GM21515 (cell line): ENCODE measurements around the gene FBXW11.

ENCODE experiments used
- ATAC-seq: cut with Tn5 transposase; IDR thresholded peaks from one replicate; pipeline ENCODE4 v1.9.1; 2021; ENCODE audit not compliant: unreplicated experiment

The FBXW11 gene

DNA sequence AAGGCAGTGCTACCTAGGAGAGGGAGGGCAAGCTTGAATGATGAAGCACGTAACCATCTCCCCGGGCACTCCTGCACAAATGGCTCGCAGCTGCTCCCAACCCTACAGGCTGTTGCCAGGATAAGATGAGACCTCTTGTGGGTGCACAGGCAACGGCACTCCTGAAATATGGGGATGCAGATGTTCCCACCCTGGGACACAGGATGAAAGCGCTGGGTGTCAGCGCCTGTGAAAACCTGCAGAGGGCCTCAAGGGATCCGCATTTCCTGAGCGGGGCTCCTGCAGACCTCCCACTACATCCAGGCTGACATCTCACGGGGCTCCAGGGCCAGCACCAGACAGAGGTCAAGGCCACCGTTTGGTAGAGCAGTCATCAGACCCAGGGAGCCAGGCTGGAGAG, 160.1 kb downstream of the FBXW11 start:
- ATAC-seq: no peak

DNA sequence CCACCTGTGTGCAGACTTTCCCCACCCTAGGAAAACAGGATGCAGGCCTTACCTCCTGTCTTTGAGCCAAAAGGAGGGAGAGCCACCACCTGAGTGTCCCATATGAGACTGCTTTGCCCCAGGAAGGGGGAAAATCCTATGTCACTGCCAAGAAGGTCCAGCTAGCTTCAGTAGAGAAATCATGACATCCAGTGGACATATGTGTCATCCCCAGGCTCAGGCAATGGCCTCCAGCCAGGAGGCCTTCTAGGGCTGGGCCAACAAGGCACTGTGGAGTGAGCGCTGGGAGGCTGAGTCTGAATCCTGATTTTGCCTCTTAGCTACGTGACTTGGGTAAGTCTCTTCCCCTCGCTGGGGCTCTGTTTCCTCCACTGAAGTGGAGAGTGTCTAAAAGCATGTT, 160.6 kb downstream of the FBXW11 start:
- no peak for ATAC-seq

DNA sequence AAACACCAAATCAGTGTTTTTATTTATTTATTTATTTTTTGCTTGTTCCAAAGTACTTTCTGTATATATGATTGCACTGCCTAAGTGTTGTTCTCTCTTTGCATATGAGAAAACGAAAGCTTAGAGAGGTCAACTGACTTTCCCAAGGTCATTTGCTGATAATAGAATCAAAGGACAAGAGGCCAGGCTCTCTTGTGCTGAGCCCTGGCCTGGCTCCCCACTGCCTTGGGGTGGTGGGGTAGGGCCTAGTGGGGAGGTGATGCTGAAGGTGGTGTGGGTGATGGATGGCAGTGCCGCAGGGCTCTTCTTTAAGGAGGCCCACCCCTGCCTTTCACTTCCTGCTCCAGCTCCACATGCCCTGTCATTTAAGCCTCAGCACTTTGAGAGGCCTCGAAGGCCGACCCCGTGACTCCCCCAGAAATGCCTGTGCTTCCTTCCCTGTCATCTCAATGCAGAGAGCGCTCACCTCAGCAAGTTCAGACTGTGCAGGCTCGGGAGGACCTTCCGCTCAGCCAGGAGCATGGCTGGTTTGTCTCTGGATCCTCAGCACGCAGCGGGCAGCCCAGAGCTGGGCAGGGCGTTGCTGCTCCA, 161.3 kb downstream of the FBXW11 start:
- no peak for ATAC-seq

DNA sequence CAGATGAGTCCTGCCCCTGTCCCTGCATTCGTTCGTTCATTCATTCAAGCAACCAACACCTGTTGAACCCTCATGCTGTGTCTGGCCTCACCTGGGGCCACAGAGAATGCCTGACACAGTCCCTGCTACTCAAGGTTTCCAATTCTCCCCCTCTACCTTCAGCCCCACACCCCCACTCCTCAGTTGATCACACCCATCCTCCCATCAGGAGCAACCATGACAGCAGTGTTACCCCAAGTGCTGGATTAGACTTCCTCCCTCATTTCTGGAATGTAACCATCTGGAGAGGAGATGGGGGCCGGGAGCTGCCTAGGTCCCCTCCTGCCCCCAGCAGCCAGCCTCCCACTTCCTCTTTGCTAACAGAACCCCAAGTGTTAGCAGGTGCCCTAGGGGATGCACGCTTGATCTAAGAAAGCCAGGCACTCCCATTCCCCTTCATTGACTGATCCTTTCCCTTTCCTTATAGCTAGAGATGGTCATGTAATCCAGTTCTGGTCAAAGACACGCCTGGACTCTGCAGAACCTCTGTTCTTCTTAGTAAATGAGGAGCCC, 163.6 kb downstream of the FBXW11 start:
- no peak for ATAC-seq

GRCh38 chr5:171841984-171842776, 164.3 kb downstream of the FBXW11 start:
- no peak for ATAC-seq

DNA sequence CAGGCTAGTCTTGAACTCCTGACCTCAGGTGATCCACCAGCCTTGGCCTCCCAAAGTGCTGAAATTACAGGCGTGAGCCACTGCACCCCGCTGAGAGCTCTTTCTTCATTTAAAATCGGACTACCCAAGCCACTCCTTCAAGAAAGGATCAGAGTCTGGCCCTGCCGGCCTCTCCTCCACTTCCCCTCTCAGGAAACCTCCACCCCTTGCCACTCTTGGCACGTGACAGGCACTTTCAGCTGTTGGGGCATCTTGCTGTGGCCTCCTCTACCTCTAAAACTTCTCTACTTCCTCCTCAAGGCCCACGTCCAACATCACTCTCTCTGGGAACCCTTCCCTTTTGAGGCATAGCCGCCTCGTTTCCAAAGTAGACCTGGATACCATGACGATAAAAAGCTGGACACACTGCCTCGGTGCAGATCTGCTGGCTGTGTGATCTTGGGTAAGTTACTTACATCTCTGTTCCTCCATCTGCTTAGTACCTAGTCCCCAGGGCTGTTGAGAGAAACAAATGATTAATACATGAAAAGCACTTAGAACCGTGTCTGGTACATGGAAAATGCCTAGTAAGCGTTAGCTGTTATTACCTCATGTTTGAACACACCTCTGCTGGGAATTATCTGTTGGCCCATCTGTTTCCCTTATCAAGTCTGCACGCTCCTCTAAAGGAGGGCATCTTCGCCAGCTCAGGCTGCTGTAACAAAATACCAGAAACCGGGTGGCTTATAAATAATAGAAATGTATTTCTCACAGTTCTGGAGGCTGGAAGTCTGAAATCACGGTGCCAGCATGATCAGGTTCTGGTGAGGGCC, 165.5 kb downstream of the FBXW11 start:
- no peak for ATAC-seq

GRCh38 chr5:171840066-171840465, 166.4 kb downstream of the FBXW11 start:
- no peak for ATAC-seq

DNA sequence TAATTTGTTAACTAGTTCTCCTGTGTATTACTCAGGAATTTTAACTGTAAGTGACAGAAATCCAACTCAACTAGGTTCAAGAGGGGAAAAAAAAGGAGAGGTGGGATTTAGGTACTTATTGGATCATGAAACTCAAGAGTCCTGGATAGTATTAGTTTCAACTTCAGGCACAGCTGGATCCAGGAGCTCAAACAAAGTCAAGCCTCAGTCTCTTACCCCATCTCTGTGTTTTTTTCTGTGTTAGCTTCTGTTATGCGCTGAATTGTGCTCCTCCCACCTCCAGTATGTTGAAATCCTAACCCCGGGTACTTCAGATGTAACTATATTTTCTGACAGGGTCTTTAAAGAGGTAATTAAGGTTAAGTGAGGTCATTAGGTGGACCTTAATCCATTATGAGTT, 167.3 kb downstream of the FBXW11 start:
- ATAC-seq: no peak

GRCh38 chr5:171838066-171838465, 168.4 kb downstream of the FBXW11 start:
- no peak for ATAC-seq

GRCh38 chr5:171837522-171837921, 168.9 kb downstream of the FBXW11 start:
- ATAC-seq: no peak

DNA sequence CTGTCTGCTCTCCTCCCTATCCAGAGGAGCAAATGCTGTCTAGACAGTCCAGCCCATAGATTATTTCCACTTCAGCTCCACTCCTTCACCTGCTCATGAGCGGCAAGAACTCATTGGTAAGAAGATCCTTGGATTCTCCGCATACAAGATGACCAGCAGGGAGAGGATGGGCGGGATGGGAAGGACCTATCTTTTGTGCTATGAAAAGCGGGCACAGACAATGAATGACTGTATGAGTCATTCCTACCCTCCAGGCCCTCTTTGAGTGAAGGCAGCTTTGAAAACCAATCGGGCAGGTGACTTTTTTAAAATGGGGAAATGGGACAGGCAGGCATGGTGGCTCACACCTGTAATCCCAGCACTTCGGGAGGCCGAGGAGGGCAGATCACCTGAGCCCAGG, 171.4 kb downstream of the FBXW11 start:
- no peak for ATAC-seq

- no peak for ATAC-seq
These were observed 172.0 kb downstream of the FBXW11 start for GRCh38 chr5:171834461-171834860.

DNA sequence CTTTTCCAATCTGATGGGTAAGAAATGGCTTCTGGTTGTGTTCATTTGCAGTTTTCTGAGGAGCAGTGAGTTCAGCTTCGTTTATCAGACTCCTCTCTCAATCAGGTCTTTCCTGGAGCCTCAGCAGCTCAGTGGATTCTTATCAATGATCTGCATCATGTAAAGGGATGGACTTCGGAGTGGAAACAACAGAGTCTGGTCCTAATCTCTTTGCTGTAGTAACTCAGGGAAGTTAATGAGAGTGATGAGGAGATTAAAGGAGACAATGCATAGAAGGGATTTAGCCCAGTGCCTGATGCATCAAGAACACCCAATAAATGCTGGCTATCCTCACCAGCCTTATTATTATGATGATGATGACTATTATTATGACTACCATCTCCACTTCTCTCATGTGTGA, 173.7 kb downstream of the FBXW11 start:
- ATAC-seq: no peak

DNA sequence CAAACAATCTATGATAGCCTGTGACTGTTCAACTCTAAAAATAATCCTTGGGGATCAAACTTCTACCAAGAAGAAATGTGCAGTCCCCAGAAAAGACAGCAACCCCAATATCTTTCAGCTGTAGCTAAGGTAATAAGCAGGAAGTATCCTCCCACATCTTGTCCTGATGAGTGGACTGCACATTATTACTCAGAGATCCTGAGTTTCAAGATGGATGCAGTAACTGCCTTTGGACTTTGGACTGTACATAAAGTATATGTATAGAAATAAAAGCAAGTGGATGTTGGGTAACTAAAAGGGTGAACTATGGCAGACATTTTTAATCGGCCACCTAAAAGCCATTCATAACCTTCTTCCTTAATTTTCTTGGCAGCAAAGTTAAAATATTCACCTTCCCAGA, 175.8 kb downstream of the FBXW11 start:
- no peak for ATAC-seq

GRCh38 chr5:171827162-171827561, 179.3 kb downstream of the FBXW11 start:
- no peak for ATAC-seq

DNA sequence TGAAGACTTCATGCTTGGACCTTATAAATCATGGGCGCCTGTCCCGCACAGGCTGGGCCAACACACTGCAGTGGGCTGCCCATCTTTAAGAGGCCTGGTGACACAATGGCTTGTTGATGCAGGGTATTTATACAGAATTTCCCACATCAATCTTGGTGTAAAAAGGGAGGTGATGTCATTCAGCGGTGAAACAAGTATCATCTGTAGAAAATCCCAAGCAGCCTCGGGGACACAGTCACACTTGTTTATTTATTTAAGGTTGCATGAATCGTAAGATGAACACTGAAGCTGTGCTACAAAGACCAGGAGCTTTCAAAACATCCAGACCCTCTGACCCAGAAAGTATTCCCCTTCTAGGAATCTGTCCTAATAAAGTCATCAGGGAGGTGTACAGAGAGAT, 180.3 kb downstream of the FBXW11 start:
- ATAC-seq: no peak

DNA sequence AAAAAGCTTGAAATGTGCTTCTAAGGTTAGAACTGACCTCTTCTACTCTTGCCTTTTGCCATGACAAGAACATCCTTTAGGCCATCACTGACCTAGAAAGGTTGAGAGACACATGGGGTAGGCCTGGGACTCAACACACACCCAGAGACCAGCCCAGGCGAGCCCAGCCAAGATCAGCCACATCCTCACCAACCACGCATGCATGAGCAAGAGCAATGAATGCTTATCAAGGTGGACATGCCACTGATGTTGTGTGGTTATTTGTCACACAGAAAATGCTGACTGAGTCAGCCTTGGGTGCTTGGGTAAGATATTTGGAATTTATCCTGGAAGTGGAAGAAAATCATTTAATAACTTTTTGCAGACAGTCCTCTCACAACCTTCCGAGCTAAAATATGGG, 181.4 kb downstream of the FBXW11 start:
- ATAC-seq: no peak

DNA sequence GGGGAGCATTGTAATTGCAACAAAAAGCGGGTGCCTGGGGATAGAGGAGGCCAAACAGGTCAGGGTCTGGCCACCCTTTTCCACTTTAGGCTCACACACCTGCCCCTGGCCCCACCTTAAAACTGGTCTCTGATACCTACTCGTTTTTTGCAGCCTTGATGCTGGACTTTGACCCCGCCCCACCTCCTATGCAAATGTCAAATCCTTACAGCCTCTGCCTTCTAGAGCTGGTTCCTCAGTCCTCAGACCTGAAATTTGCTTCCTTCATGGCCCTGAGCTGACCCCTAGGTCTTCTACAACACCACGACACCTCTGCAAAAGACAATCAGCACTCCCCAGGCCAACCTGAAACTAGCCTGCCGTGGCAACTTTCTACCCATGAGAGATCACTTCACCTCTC, 183.2 kb downstream of the FBXW11 start:
- no peak for ATAC-seq

GRCh38 chr5:171821286-171821685, 185.2 kb downstream of the FBXW11 start:
- ATAC-seq: no peak

DNA sequence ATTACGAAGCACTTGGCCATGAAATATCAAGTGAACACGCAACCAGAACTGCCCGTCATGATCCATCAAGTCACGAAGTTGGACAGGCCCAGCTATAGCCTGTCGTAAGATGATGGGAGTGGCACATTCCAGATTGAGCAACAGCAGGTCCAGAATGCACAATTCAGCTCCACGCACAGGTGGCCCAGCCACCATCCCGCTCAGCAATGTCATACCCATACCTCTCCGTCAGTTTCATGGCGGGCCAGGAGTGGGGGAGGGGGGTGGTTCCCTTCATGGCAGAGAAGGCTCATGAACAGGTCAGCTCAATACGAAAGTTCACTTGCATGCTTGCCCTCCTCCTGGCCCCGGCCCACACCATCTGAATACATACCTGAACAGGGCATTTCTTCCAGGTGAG, 185.9 kb downstream of the FBXW11 start:
- no peak for ATAC-seq

GRCh38 chr5:171816666-171817065, 189.8 kb downstream of the FBXW11 start:
- no peak for ATAC-seq
